A549 (cell line): ENCODE measurements around the gene SLC5A5. TPM values are rescaled to one million over a fixed set of nuclear protein-coding genes. Genes with fewer than 3 reads are reported as not detected.

Source experiments
- ATAC-seq, 2 experiments: fragments of 200-7000 bp in 1 of 2; fragments of >200 bp in 1 of 2; cut with Nextera tagmentation in 1 of 2; cut with Tn5 transposase in 1 of 2; 3 replicates each; pipeline versions ENCODE4 v1.8.0 to v1.9.1; 2018 to 2020; ENCODE audit warnings: mild to moderate bottlenecking in 1 of 2, moderate library complexity in 1 of 2
- CTCF ChIA-PET: fragments of 300-600 bp; sonication (Branson Sonifier 250); formaldehyde crosslinking; extraction: SDS; loops from one replicate; lab custom pipeline; 2021; ENCODE audit warnings: antibody characterized with exemption, inconsistent platforms; lab: Yijun Ruan, JAX
- POLR2A ChIA-PET: fragments of 350-600 bp; formaldehyde crosslinking; extraction: SDS; loops from one replicate; lab custom pipeline; 2021; ENCODE audit warnings: antibody characterized with exemption, inconsistent platforms; lab: Yijun Ruan, JAX
- DNase-seq, 2 experiments: peaks; one replicate each; pipeline versions ENCODE4 v3.0.0 to v3.0.0-alpha.2; 2011 to 2016; ENCODE audit warnings: low read depth in 1 of 2, low spot score in 1 of 2
- FAIRE-seq: peaks from 2 replicates; lab custom pipeline; 2011; peaks lifted over from hg19 to GRCh38; lab: Jason Lieb, UNC
- H3K27ac ChIP-seq, 2 experiments: fragments of >200 bp; sonication (Bioruptor Twin); formaldehyde crosslinking; 3 replicates each; pipeline ENCODE4 v1.5.1; 2016 to 2017
- H3K4me1 ChIP-seq: fragments of >200 bp; sonication (Bioruptor Twin); formaldehyde crosslinking; 3 replicates; pipeline ENCODE4 v1.6.1; 2016
- H3K4me2 ChIP-seq: fragments of >200 bp; sonication (Bioruptor Twin); formaldehyde crosslinking; 3 replicates; pipeline ENCODE4 v1.6.1; 2016
- H3K4me3 ChIP-seq: fragments of >200 bp; sonication (Bioruptor Twin); formaldehyde crosslinking; 3 replicates; pipeline ENCODE4 v1.5.1; 2016
- H3K9me3 ChIP-seq: fragments of >200 bp; sonication (Bioruptor Twin); formaldehyde crosslinking; 3 replicates; pipeline ENCODE4 v1.6.1; 2016
- ATOH8 ChIP-seq: fragments of 250-450 bp; sonication (Bioruptor Pico); IDR thresholded peaks from 2 replicates; pipeline ENCODE4 v1.5.0; 2020; ENCODE audit warnings: low read depth, mild to moderate bottlenecking, moderate library complexity
- BCL3 ChIP-seq: fragments of >200 bp; sonication (Bioruptor Twin); formaldehyde crosslinking; IDR thresholded peaks from 3 replicates; pipeline ENCODE4 v1.6.1; 2016
- CEBPB ChIP-seq, 2 experiments: fragments of >200 bp in 1 of 2; sonication (Bioruptor Twin) in 1 of 2; formaldehyde crosslinking in 1 of 2; IDR thresholded peaks; 2 replicates each; pipeline ENCODE4 v1.6.1; 2012 to 2016
- CHD4 ChIP-seq: fragments of 200-600 bp; sonication (generic); IDR thresholded peaks from 2 replicates; pipeline ENCODE4 v1.6.1; 2016; ENCODE audit warnings: antibody characterized with exemption, mild to moderate bottlenecking, borderline replicate concordance
- EHF ChIP-seq: fragments of 250-450 bp; sonication (Bioruptor Pico); IDR thresholded peaks from 2 replicates; pipeline ENCODE4 v1.5.0; 2020; ENCODE audit warnings: mild to moderate bottlenecking
- EP300 ChIP-seq, 2 experiments: fragments of >200 bp; sonication (Bioruptor Twin); formaldehyde crosslinking; IDR thresholded peaks; 2 replicates in 1 of 2; 3 replicates in 1 of 2; pipeline ENCODE4 v1.6.1; 2016 to 2017
- GATA3 ChIP-seq: IDR thresholded peaks from 2 replicates; pipeline ENCODE4 v1.6.1; 2012; ENCODE audit warnings: borderline replicate concordance
- HEYL ChIP-seq: fragments of 250-450 bp; sonication (Bioruptor Pico); IDR thresholded peaks from 2 replicates; pipeline ENCODE4 v1.8.0; 2021; ENCODE audit warnings: mild to moderate bottlenecking, moderate library complexity
- HOXB5 ChIP-seq: fragments of 250-450 bp; sonication (Bioruptor Pico); IDR thresholded peaks from 2 replicates; pipeline ENCODE4 v1.5.0; 2020; ENCODE audit warnings: mild to moderate bottlenecking, moderate library complexity
- JUN ChIP-seq, 2 experiments: fragments of >200 bp; sonication (Bioruptor Twin); formaldehyde crosslinking; IDR thresholded peaks; 2 replicates in 1 of 2; 3 replicates in 1 of 2; pipeline ENCODE4 v1.6.1; 2016 to 2017
- KDM5A ChIP-seq: fragments of 200-600 bp; sonication (generic); IDR thresholded peaks from 2 replicates; pipeline ENCODE4 v1.6.1; 2016; ENCODE audit warnings: antibody characterized with exemption, mild to moderate bottlenecking
- NFE2L2 ChIP-seq: fragments of 150-350 bp; conservative IDR thresholded peaks from 2 replicates; pipeline ENCODE4 v1.6.1; 2014; ENCODE audit warnings: low read length
- NR3C1 ChIP-seq: fragments of >200 bp; sonication (Bioruptor Twin); formaldehyde crosslinking; IDR thresholded peaks from 3 replicates; pipeline ENCODE4 v1.6.1; 2017
- RAD21 ChIP-seq, 2 experiments: fragments of >200 bp in 1 of 2; sonication (Bioruptor Twin) in 1 of 2; formaldehyde crosslinking in 1 of 2; IDR thresholded peaks in 1 of 2; conservative IDR thresholded peaks in 1 of 2; 2 replicates in 1 of 2; 3 replicates in 1 of 2; pipeline ENCODE4 v1.6.1; 2012 to 2018; ENCODE audit warnings: inconsistent platforms in 1 of 2
- RARB ChIP-seq: fragments of 250-450 bp; sonication (Bioruptor Pico); IDR thresholded peaks from 2 replicates; pipeline ENCODE4 v1.8.0; 2021; ENCODE audit warnings: mild to moderate bottlenecking, moderate library complexity
- RCOR1 ChIP-seq: fragments of 150-350 bp; IDR thresholded peaks from 2 replicates; pipeline ENCODE4 v1.6.1; 2014; ENCODE audit warnings: antibody characterized with exemption, low read length, low read depth
- RFX5 ChIP-seq: fragments of 450-650 bp; IDR thresholded peaks from 2 replicates; pipeline ENCODE4 v1.7.1; 2014; ENCODE audit warnings: antibody characterized with exemption, mild to moderate bottlenecking, moderate library complexity
- RNF2 ChIP-seq: fragments of 200-600 bp; sonication (generic); IDR thresholded peaks from 2 replicates; pipeline ENCODE4 v1.6.1; 2016; ENCODE audit warnings: low read depth, mild to moderate bottlenecking, antibody characterized with exemption, moderate library complexity, borderline replicate concordance
- SMC3 ChIP-seq: fragments of >200 bp; sonication (Bioruptor Twin); formaldehyde crosslinking; IDR thresholded peaks from 3 replicates; pipeline ENCODE4 v1.6.1; 2018; ENCODE audit warnings: inconsistent platforms
- SREBF2 ChIP-seq: fragments of 450-650 bp; IDR thresholded peaks from 2 replicates; pipeline ENCODE4 v1.6.1; 2014; ENCODE audit warnings: mild to moderate bottlenecking, moderate library complexity
- WGBS: methylation state at CpG from one replicate; pipeline ENCODE4 v1.1.6; 2017; ENCODE audit errors: missing lambda C conversion rate; 5-methylcytosine and 5-hydroxymethylcytosine counted together
- polyA plus RNA-seq, 4 experiments: library from polyadenylated mRNA; depleted of rRNA in 3 of 4; stranded (reverse); fragments of >200 nt; fragmentation: RNase III in 1 of 4; extraction: RNeasy Plus Mini Kit Qiagen cat#74134 plus additional on column Dnase treatment in 1 of 4; gene quantifications; 2 replicates in 3 of 4; 3 replicates in 1 of 4; pipeline ENCODE4 v1.2.3, GENCODE V29; 2011 to 2017
- TF ChIP-seq, protein P1 (sequence below): fragments of 250-450 bp; sonication (Bioruptor Pico); IDR thresholded peaks from 2 replicates; pipeline ENCODE4 v1.5.0; 2021; ENCODE audit warnings: mild to moderate bottlenecking, moderate library complexity, borderline replicate concordance

Gene SLC5A5
- polyA plus RNA-seq, 2 of the 4 experiments (the other 2 are of a cell fraction) = 0.06 to 0.25 TPM

DNA sequence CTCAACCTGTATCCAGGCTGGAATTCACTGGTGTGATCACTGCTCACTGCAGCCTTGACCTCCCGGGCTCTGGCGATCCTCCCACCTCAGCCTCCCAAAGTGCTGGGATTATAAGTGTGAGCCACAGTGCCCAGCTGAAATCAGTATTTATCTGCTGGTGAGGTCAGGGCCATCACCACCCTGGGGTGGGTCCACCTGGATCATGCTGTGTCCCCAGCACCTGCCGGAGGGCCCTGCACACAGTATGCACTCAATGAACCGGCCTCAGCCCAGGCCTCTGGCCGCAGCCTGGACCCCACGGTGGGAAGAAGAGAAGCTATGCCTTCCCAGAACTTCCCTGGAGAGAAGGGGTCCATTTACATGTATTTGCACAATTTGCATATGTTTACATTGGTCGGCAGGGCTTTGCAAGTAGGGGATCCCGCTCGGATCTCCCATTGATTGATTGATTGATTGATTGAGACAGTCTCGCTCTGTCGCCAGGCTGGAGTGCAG is 2.6 kb upstream of the SLC5A5 start:
- Histone ChIP-seq H3K9me3 (no peaks in the 10 kb centered on the region), H3K4me2 (no peak overlapping the region)
- no peak for TF ChIP-seq RAD21 (conservative IDR thresholded peaks at IDR 0.05 in 1 of 2, IDR thresholded peaks at IDR 0.05 in 1 of 2)
- no peak for TF ChIP-seq NFE2L2
- TF ChIP-seq, protein P1, sequence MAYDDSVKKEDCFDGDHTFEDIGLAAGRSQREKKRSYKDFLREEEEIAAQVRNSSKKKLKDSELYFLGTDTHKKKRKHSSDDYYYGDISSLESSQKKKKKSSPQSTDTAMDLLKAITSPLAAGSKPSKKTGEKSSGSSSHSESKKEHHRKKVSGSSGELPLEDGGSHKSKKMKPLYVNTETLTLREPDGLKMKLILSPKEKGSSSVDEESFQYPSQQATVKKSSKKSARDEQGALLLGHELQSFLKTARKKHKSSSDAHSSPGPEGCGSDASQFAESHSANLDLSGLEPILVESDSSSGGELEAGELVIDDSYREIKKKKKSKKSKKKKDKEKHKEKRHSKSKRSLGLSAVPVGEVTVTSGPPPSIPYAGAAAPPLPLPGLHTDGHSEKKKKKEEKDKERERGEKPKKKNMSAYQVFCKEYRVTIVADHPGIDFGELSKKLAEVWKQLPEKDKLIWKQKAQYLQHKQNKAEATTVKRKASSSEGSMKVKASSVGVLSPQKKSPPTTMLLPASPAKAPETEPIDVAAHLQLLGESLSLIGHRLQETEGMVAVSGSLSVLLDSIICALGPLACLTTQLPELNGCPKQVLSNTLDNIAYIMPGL (CRISPR knock-in tag) = no peak
- no peak for TF ChIP-seq HOXB5
- TF ChIP-seq EP300 (IDR thresholded peaks at IDR 0.05) = no peak
- no peak for TF ChIP-seq BCL3
- no peak for TF ChIP-seq HEYL (CRISPR knock-in tag)
- no peak for TF ChIP-seq RNF2
- no peak for TF ChIP-seq KDM5A
- no peak for TF ChIP-seq RARB (CRISPR knock-in tag)
- TF ChIP-seq CEBPB (IDR thresholded peaks at IDR 0.05) = no peak
- TF ChIP-seq RCOR1 = no peak
- TF ChIP-seq SMC3 = no peak
- TF ChIP-seq, all 56 proteins: peak for 0
- WGBS = 73% methylated on average over 7 of the region's 11 CpGs
- FAIRE-seq (no peak), ATAC-seq (no peak), DNase-seq (no peak)
- Histone ChIP-seq H3K27ac (no peak overlapping the region), H3K4me1 (peaks cover 14% of the 10 kb centered on the region; the same call in 2 of the 3 replicates), H3K4me3 (no peak overlapping the region)
- ChIA-PET POLR2A (interaction anchor here (1.9 kb wide), 1 partner anchor 64 kb away, joined by 22 read pairs; the partner anchor contains the start of gene CCDC124), CTCF (interaction anchor here (0.6 to 10.9 kb wide), 9 partner anchors 8 to 189 kb away, joined by 3 to 295 read pairs (median 9); partner anchors contain the start of gene CCDC124)

GRCh38 chr19:17871032-17871877 is 490 bp upstream of the SLC5A5 start:
- TF ChIP-seq JUN (IDR thresholded peaks at IDR 0.05) (no peak), SREBF2 (no peak), CHD4 (no peak), EHF (CRISPR knock-in tag) (no peak), RCOR1 (no peak), GATA3 (no peak), ATOH8 (CRISPR knock-in tag) (no peak), NR3C1 (no peak), RFX5 (no peak), RAD21 (conservative IDR thresholded peaks at IDR 0.05 in 1 of 2, IDR thresholded peaks at IDR 0.05 in 1 of 2) (no peak)
- TF ChIP-seq, protein P1 (CRISPR knock-in tag) = no peak
- no peaks in the 10 kb centered on the region; the same call in 1 of the 3 replicates for H3K4me1 ChIP-seq
- no peak overlapping the region for H3K4me2 ChIP-seq
- POLR2A ChIA-PET = interaction anchor here (0.6 to 2.8 kb wide), 5 partner anchors 10 to 62 kb away, joined by 3 to 22 read pairs (median 5); partner anchors contain the start of genes CCDC124 and RPL18A
- CTCF ChIA-PET = interaction anchor here (0.6 to 10.9 kb wide), 22 partner anchors 8 to 1145 kb away, joined by 3 to 295 read pairs (median 6); partner anchors contain the start of genes CCDC124 and RPL18A
- no peak for ATAC-seq
- H3K27ac ChIP-seq = no peak overlapping the region
- H3K4me3 ChIP-seq = no peak overlapping the region
- WGBS = 54% methylated on average over 9 of the region's 10 CpGs
- FAIRE-seq = no peak
- H3K9me3 ChIP-seq = no peaks in the 10 kb centered on the region
- no peak for DNase-seq
